ENCODE measurements around the gene DPH1. TPM values are rescaled to one million over a fixed set of nuclear protein-coding genes. Genes with fewer than 3 reads are reported as not detected.

Gene DPH1
- total and polyA plus RNA-seq, 10 donors: 20.6 to 58.5 (median 42.9) TPM

- intact Hi-C loops (cut with DNase I; ENCODE audit: low total_unique reads): loop anchor here (10.0 kb wide), 1 partner anchor 233 kb away; no protein-coding TSS in a partner anchor
- peaks cover 47 to 76% (median 69%) of the 10 kb centered on the region in 6 donors for H3K4me1 ChIP-seq
- peaks cover 0 to 91% (median 40%) of the 10 kb centered on the region in 7 donors for H3K27me3 ChIP-seq (replicated peaks in 1 of 7)
Measured at GRCh38 chr17:2051933-2052559, 22.1 kb downstream of the DPH1 start.

GRCh38 chr17:2053380-2054261 is 23.7 kb downstream of the DPH1 start:
- WGBS, 5 donors: 3 to 10% (median 4%) methylated on average over 35 to 84 of the region's 84 CpGs

More at GRCh38 chr17:2051933-2052559, 22.1 kb downstream of the DPH1 start:
- Histone ChIP-seq H3K9me3 (no peaks in the 10 kb centered on the region), H3K27ac (no peak overlapping the region), H3K36me3 (peaks cover 0 to 3% (median 0%) of the 10 kb centered on the region in 6 donors), H3K4me3 (no peak overlapping the region)
- no peak for DNase-seq
- 48 to 58% (median 54%) methylated on average over 14 of the region's 14 CpGs for WGBS, 5 donors
- no peak for TF ChIP-seq POLR2AphosphoS5 (IDR thresholded peaks at IDR 0.05)
- no peak for TF ChIP-seq CTCF (IDR thresholded peaks at IDR 0.05 in 8 of 11, conservative IDR thresholded peaks at IDR 0.05 in 3 of 11)
- TF ChIP-seq POLR2A (IDR thresholded peaks at IDR 0.05): no peak

GRCh38 chr17:2054262-2054511 is 24.2 kb downstream of the DPH1 start:
- H3K4me1 ChIP-seq: peaks cover 51 to 89% (median 83%) of the 10 kb centered on the region in 6 donors
- H3K27me3 ChIP-seq (replicated peaks in 1 of 7): peaks cover 0 to 92% (median 50%) of the 10 kb centered on the region in 7 donors

More at GRCh38 chr17:2053380-2054261, 23.7 kb downstream of the DPH1 start:
- H3K4me1 ChIP-seq: peaks cover 51 to 89% (median 83%) of the 10 kb centered on the region in 6 donors
- intact Hi-C loops (cut with DNase I; ENCODE audit: low total_unique reads): loop anchor here (2.0 to 10.0 kb wide), 2 partner anchors 191 to 231 kb away; no protein-coding TSS in a partner anchor
- peak overlapping the region; percentile 57 to 89 (median 87) for H3K27ac ChIP-seq
- TF ChIP-seq CTCF (IDR thresholded peaks at IDR 0.05 in 8 of 11, conservative IDR thresholded peaks at IDR 0.05 in 3 of 11) (peak; percentile 43 to 83 (median 67)), POLR2A (IDR thresholded peaks at IDR 0.05) (no peak), POLR2AphosphoS5 (IDR thresholded peaks at IDR 0.05) (peak in 2 of 3 donors; percentile 21 to 71)
- peaks cover 0 to 92% (median 50%) of the 10 kb centered on the region in 7 donors for H3K27me3 ChIP-seq (replicated peaks in 1 of 7)
- H3K36me3 ChIP-seq: peaks cover 0 to 19% (median 0%) of the 10 kb centered on the region in 6 donors
- peak; percentile 92 for DNase-seq
- peak overlapping the region; percentile 27 to 78 (median 58) for H3K4me3 ChIP-seq
- no peaks in the 10 kb centered on the region for H3K9me3 ChIP-seq

More at GRCh38 chr17:2054262-2054511, 24.2 kb downstream of the DPH1 start:
- 3 to 7% (median 4%) methylated on average over 12 to 16 of the region's 16 CpGs for WGBS, 5 donors
- TF ChIP-seq POLR2A (IDR thresholded peaks at IDR 0.05): no peak
- no peak for TF ChIP-seq CTCF (IDR thresholded peaks at IDR 0.05 in 8 of 11, conservative IDR thresholded peaks at IDR 0.05 in 3 of 11)
- no peak for TF ChIP-seq POLR2AphosphoS5 (IDR thresholded peaks at IDR 0.05)
- intact Hi-C loops (cut with DNase I; ENCODE audit: low total_unique reads): loop anchor here (2.0 to 10.0 kb wide), 2 partner anchors 191 to 231 kb away; no protein-coding TSS in a partner anchor
- Histone ChIP-seq H3K9me3 (no peaks in the 10 kb centered on the region), H3K36me3 (peaks cover 0 to 25% (median 0%) of the 10 kb centered on the region in 6 donors), H3K4me3 (peak overlapping the region; percentile 27 to 78 (median 58)), H3K27ac (peak overlapping the region; percentile 57 to 89 (median 87))
- DNase-seq: no peak

All from spleen (tissue), 11 donors.